ENCODE results near the gene KCNT2.
A peak's percentile ranks its signal among the peaks of the same experiment; 100 is the strongest.
"Not testable (repeated sequence)": the region's sequence is repeated elsewhere in the genome, so short reads cannot be mapped to it uniquely, and the experiment has no call there.

The KCNT2 gene

GRCh38 chr1:196608390-196609369 is at the start of gene KCNT2:
Gene KCNT2, minus strand, starts transcription at chr1:196608440. Its CDS starts 131 bp downstream, at chr1:196608309.
- DNase-seq: peak; percentile 91

- no peak for DNase-seq
These were observed 47.3 kb upstream of the KCNT2 start for GRCh38 chr1:196655494-196655893.

- no peak for DNase-seq
These were observed 46.8 kb upstream of the KCNT2 start for GRCh38 chr1:196655071-196655470.

- DNase-seq: no peak
These were observed 46.0 kb upstream of the KCNT2 start for GRCh38 chr1:196654271-196654670.

- no peak for DNase-seq
These were observed 43.5 kb upstream of the KCNT2 start, which contains the start of gene CFH for GRCh38 chr1:196651637-196652215. Gene CFH, plus strand, starts transcription at chr1:196652043. Its CDS starts 75 bp downstream, at chr1:196652118.

- no peak for DNase-seq
These were observed 42.8 kb upstream of the KCNT2 start for GRCh38 chr1:196651079-196651478.

- no peak for DNase-seq
These were observed 42.2 kb upstream of the KCNT2 start for GRCh38 chr1:196650403-196650802.

- no peak for DNase-seq
These were observed 41.8 kb upstream of the KCNT2 start for GRCh38 chr1:196649990-196650389.

GRCh38 chr1:196640976-196641375 is 32.7 kb upstream of the KCNT2 start:
- no peak for DNase-seq

- not testable (repeated sequence) for DNase-seq
These were observed 31.1 kb upstream of the KCNT2 start for GRCh38 chr1:196639291-196639690.

- DNase-seq: no peak
These were observed 30.2 kb upstream of the KCNT2 start for GRCh38 chr1:196638466-196638865.

- DNase-seq: no peak
These were observed 29.4 kb upstream of the KCNT2 start for GRCh38 chr1:196637606-196638005.

GRCh38 chr1:196628838-196629237 is 20.6 kb upstream of the KCNT2 start:
- no peak for DNase-seq

GRCh38 chr1:196623079-196623478 is 14.8 kb upstream of the KCNT2 start:
- DNase-seq: no peak

GRCh38 chr1:196619721-196620120 is 11.5 kb upstream of the KCNT2 start:
- no peak for DNase-seq

- DNase-seq: no peak
These were observed 3.6 kb upstream of the KCNT2 start for GRCh38 chr1:196611873-196612272.

- no peak for DNase-seq
These were observed 1.1 kb upstream of the KCNT2 start for GRCh38 chr1:196609370-196609737.

GRCh38 chr1:196607981-196608380 is 259 bp downstream of the KCNT2 start:
- no peak for DNase-seq

- DNase-seq: no peak
These were observed 4.6 kb downstream of the KCNT2 start for GRCh38 chr1:196603651-196604050.

GRCh38 chr1:196598942-196599748 is 9.1 kb downstream of the KCNT2 start:
- DNase-seq: no peak

- DNase-seq: no peak
These were observed 13.5 kb downstream of the KCNT2 start for GRCh38 chr1:196594700-196595099.

- peak; percentile 15 for DNase-seq
These were observed 14.3 kb downstream of the KCNT2 start for GRCh38 chr1:196593955-196594354.

GRCh38 chr1:196590959-196591358 is 17.3 kb downstream of the KCNT2 start:
- no peak for DNase-seq

Data from SHP77 treated with DMSO at 0.1 percent for 48 hours (cell line).